Measurements from ENCODE around the gene POU2F2.

POU2F2 gene

DNA sequence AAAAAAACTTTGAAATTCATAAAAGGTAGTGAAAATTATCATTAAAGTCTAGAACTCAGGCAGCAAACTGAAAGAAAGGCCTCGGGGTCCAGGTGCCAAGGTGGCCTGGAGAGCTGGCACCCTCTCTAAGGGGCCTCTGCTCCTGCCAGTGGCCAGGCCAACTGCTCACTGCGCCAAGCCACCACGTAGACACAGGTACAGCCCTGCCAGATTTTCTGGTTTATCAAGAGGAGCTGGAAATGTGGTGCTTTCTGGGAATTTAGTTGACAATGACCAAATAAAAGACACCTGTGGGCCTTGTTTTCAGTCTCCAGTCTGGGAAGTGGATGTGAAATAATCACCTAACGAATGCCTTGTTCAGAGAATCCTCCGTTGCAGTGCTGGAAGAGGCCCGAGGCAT is 33.5 kb downstream of the POU2F2 start:
- DNase-seq: no peak

DNA sequence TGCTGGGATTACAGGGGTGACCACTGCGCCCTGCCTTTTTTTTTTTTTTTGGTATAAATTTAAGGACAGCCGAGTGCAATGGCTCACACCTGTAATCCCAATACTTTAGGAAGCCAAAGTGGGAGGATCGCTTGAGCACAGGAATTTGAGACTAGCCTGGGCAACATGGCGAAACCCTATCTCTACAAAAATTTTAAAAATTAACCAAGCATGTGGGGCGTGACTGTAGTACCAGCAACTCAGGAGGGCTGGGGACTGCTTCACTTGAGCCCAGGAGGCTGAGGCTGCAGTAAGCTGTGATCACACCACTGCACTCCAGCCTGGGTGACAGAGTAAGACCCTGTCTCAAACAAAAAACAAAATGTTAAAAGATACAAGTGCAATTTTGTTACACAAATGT is 34.8 kb downstream of the POU2F2 start:
- no peak for DNase-seq

DNA sequence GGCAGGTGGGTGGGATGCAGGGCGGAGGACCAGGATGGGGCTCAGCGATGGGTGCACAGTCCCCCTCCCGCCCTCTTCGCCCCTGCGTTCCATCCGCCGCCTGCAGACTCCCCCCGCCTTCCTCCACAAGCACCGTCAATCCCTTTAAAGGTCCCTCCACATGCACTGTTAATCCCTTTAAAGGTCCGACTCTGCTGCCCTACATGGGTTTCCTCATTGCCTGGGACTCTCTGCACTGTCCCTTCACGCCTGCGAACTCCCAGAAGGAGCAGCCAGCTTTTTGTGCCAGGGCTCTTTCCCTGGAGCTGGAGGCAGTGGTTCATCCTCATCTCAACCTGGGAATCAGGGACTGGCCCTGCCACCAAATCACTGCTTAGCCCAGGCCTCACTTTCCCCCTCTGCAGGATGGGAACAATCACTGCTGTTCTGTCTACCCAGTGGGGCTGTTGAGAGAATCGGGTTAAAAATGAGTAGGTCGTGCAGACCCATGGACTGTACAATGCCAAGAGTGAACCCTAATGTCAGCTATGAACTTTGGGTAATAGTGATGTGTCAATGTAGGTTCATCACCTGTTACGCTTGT is 35.9 kb downstream of the POU2F2 start:
- DNase-seq: no peak

DNA sequence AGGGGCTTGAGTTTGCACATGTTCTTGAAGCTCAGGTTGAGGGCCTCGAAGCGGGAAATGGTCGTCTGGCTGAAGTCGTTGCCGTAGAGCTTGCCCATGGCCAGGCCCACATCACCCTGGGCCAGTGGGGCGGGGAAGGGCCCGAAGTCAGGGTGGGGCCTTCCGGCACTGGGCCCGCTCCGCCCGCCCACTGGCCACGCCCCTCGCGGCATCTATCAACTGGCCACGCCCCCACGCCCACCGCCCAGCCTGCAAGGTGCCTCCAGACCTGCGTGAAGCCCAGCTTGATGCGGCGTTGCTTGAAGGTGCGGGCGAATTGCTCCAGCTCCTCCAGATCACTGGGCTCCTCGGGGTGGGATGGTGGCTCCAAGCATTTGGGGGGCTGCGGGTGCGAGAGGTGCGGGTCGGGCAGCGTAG is 36.4 kb downstream of the POU2F2 start:
- no peak for DNase-seq

DNA sequence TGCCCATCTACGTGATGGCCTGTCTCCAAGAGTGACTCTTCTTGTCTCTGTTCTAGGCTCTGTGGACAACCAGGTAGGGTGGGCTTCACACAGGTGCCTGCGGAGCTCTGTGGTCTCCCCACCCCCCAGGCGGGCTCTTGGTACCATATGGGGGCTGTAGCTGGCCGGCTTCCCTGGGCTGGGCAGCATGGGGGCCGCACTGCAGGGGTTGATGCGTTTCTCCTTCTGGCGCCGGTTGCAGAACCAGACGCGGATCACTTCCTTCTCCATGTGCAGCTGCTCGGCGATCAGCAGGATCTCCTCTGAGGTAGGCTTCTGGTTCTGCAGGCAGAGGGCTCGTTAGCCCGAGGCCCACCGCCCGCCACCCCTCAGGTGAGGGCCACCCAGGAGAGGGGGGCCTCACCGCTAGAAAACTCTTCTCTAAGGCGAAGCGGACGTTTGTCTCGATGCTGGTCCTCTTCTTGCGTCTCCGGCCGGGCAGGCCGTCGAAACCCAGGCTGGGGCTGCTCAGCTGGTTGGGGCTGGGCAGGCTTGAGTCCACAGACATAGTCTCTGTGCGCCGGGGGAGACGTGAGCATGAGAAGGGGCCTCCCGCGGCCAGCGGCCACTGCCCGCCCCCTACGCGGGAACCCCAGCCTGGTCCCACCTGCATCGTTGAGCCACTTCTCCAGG is 37.0 kb downstream of the POU2F2 start:
- DNase-seq: no peak

DNA sequence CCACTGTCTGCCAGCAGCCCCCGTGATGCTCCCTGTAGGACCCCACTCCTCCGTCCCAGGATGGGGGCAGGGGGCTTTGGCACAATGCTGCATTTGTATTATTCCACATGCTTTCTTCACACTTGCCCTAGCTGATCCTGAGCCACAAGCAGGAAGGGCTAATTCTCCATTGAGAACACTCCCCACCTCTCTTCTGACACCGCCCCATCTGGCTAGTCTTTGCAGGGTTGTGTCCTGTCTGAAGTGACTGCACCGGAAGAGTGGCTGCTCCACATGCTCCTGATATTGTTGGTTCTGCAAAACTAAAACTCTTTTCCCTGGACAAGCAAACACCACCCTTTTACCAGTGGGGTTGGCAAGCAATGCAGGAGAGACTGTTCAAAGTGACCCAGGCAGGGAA is 38.3 kb downstream of the POU2F2 start:
- no peak for DNase-seq

DNA sequence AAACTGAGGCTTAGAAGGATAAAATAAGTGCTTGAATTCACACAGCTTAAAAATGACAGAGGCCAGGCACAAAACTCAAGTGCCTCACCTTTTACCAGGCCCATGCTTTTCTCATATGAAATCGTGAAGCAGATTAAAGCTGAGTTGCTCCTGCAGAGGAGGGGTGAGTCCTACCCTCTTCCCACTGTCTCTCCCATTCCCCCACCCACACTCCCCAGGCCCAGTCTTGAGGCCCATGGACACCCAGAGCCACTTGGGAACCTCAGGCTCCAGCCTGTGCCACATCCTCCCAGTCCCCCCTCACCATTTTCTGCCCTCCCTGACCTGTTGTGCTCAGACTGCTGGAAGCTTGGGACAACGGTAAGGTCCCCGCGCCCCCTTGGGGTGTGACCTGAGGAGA is 38.7 kb downstream of the POU2F2 start:
- no peak for DNase-seq

DNA sequence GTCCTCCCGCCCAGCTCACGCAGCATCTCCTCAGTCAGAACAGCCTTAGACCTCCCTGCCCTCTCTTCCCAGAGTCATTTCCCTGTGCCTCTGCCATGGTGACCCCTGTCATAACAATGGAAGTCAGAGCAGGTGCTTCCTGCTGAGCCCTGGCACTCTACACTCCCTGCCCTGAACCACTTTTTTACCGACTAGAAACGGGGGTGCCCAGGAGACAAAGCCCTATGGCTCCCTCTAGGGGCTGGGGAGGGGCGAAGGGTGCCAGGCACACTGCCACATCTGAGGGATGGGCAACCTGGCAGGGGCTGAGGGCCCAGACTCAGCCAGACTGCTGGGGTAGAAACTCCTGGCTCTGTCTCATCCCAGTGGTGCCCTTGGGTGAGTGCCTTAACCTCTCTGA is 39.9 kb downstream of the POU2F2 start:
- peak; percentile 65 for DNase-seq

DNA sequence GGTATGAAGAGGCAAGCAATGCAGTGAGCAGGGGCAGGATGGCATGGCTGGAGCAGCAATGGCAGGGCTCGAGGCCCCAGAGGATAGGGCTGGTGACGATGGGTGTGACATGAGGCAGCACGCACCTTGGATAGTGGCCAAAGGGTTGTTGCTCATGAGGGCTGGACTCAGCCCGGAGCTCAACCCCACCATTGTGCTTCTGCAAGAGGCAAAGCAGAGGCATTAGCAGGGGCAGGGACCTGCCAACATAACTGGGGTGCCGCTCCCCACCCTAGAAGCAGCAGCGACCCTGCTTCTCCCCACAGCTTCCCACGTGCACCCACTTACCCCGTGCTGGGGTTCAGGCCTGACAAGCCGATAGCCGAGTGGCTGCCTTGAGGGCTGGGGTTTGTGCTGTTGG is 40.5 kb downstream of the POU2F2 start:
- peak; percentile 21 for DNase-seq

DNA sequence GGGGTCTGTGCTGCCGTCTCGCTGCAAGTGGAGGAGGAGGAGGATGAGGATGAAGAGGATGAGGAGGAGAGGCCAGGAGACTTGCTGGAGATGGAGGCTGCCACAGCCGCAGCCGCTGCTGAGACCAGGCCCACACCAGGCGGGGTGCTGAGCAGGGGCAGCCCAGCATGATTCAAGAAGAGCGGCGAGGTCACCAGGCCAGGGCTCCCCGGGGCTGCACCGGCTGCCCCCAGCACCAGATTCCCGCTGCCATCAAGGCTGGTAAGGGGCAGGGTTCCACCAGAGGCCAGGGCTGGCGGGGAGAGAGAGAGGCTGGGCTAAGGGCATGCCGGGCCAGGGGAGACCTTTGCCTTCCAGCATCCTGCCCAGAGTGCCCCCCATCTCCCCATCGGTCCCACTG is 40.9 kb downstream of the POU2F2 start:
- no peak for DNase-seq

DNA sequence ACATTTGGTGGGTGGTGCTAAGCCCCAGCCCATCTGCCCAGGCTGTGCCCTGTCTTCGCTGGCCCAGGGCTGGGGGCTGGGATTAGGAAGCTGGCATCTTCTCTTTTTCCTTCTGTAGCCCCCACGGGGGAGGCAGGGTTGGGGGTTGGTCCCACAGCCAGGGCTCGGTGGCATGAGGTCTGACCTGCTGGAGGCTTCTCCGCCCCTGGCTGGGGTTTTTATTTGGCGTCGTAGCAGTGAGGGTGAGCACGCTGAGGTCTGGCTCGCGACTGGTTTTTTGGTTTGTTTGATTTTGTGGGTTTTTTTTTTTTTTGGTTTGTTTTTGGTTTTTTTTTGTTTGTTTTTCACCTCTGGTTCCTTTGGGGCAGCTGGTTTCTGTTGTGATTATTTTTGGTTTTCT is 41.6 kb downstream of the POU2F2 start:
- peak; percentile 21 for DNase-seq

DNA sequence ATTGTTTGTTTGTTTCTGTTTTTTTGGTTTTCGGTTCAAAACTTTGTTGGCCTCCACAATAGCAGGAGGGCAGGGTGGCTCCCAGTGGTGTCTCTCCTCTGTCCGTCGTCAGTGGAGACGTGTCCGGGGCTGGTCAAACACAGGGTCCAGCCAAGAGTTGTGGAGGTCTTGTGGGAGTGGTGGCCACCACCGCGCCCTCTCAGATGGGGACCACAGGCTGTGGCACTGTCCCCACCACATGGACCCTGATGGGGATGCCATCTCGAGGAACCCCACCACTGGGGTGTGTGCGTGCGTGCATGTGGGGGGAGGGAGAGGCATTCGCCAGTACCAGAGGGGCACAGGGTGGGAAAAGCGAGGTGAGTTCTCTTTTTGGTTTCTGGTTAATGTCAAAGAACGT is 42.5 kb downstream of the POU2F2 start:
- DNase-seq: no peak

DNA sequence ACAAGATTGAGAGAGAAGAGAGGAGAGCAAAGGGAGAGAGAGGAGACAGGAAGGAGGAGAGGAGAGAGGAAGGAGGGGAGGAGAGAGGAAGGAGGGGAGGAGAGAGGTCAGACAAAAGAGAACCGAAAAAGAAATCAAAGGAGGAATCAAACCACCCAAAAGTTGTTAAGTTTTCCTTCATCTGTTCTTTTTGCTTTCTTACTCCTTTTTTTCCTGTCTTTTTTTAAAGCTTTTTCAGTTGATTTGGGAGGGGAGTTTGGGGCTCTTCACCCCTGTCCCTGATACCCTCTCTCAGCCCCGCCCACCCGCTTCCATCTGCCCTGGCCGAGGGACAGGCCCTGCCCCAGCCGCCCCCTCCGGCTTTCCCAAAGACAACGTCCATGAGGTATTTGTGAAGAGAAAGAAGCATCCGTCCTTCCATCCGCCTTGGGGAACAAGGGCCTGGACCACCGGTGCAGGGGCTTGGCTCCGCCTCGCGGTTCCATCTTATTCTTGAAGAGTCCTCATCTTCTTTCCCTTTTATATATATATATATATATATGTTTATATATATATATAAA is 43.0 kb downstream of the POU2F2 start:
- DNase-seq: no peak

DNA sequence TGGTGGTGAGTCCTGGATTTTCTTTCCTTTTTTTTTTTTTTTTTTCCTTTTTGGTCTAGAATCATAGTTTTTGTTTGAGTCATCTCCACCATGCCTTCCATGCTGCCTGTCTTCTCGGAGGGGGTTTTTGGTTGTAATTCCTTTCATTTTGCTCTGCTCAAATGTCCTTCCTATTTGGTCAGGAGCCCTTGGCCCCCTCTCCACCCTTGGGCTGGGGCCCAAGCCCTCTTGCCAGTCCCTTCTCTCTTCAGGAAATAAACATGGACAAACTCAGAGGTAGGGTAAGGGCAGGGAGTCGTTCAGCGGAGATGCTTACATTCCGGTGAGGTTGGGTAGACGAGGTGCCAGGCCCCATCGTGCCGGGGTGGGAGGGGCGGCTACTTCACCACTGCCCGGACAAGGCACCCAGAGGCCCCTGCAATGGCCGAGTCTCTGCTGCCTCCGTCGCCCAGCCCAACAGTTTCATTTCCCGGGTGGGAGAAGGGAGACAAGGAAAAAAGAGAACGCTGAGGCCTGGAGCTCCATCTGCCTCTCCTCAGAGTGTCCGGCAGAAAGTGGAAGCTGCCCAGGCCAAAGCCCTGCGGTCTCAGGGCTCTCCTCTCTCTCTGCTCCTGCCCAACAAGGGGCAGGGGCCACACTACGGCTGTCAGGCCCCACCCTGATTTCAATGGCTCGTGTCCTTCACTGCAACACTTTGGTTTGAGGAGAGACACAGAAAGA is 43.6 kb downstream of the POU2F2 start:
- no peak for DNase-seq

DNA sequence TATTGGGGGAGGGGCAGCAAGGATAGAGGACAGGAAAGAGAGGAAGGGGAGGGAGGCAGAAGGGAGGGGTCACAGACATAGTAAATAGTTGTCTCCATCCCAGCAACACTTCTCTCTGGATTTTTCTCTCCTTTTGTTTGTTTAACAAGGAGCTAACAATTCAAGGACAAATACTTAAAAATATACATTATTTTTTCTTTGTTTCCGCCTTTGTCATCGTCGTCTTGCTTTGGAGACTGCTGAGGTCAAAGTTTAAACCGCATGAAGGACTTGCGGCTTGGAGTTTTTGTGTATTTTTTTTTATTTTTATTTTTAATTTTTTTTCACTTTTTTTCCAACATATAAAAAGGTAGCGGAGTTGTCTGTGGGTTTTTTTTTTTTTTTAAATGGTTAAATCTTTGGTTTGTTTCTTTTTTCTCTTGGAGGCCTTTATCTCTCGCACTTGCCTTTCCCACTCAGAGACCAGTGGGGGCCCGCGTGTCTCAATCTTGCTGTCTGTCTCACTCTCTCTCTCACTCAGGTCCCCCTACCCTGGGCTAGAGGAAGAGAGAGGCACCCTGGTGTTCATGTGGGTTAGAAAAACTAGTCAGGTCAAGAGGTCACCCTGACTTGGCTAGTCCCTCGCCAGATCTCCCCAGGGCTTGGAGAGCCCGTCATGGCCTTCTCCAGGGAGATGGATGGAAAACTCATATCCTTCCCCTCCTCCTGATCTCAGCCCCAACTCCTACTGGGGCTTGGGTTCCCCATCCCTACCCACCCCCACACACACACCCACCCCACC is 45.3 kb downstream of the POU2F2 start:
- no peak for DNase-seq

DNA sequence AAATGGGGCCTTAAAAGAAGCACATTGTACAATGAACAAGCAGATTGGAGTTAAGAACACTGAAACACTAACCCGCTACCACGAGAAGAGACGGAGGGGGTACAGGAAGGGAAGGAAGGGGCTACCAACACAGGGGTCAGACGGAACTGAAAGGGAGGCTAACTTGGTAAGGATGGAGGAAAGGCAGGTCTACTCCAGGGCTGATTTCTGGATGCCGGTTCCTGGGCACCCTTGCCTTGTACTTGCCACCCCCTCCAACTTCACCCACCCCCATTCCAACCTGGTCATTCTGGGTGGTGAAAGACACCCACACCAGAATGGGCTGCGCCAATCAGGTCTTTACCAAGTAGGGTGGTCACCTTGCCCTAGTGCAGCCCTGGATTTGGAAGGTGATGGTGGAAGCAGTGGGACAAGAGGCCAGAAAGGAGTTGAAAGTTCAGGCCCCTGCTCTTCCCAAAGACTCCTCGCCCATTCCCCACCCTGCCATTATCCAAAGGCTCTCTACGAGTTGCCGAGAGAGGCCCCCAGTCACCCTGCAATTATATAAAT is 46.0 kb downstream of the POU2F2 start:
- no peak for DNase-seq

DNA sequence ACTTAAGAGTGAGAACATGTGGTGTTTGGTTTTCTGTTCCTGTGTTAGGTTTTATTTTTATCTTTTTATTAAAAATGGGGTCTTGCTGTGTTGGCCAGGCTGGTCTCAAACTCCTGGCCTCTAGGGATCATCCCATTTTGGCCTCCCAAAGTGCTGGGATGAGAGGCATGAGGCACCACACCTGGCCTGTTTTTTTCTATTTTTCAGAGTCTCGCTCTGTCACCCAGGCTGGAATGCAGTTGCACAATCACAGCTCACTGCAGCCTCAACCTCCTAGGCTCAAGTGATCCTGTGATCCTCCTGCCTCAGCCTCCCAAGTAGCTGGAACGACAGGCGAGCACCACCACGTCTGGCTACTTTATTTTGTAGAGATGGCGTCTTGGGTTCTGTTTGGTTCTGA is 48.7 kb downstream of the POU2F2 start:
- DNase-seq: no peak

DNA sequence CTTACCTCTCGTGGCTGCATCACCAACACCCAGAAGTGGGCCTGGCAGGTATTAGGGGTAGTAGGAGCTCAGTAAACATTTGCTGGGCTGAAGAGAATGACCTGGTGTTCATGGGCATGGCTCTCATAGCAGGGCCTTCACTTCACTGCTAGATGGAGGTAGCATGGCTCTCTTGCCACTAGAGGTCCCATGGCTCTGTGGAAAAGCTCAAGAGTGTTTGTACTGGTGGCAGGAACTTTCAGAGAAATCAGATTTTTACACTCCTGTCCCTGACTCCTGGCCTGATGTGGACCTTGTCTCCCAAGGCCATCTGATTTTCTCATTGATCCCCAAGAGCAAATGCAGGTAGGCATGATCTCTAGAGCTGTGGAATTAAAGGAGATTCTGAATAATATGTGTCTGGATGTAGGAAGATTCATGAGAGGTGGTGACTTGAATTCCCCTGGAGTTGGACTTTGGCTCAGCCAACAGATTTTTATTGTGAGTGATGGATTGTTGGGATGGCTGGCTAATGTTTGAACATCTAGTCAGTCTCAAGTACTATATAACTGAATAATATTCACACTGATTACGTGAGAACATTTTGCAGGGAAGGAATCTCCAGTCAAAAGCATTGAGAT is 50.6 kb downstream of the POU2F2 start:
- DNase-seq: peak; percentile 31

DNA sequence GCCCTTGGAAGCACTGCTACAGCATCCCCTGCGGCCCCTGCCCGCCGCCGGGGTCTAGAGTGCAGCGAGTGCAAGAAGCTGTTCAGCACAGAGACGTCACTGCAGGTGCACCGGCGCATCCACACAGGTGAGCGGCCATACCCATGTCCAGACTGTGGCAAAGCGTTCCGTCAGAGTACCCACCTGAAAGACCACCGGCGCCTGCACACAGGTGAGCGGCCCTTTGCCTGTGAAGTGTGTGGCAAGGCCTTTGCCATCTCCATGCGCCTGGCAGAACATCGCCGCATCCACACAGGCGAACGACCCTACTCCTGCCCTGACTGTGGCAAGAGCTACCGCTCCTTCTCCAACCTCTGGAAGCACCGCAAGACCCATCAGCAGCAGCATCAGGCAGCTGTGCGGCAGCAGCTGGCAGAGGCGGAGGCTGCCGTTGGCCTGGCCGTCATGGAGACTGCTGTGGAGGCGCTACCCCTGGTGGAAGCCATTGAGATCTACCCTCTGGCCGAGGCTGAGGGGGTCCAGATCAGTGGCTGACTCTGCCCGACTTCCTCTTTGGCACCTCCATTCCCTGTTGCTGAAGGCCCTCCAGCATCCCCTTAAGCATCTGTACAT is 51.4 kb downstream of the POU2F2 start:
- DNase-seq: no peak

DNA sequence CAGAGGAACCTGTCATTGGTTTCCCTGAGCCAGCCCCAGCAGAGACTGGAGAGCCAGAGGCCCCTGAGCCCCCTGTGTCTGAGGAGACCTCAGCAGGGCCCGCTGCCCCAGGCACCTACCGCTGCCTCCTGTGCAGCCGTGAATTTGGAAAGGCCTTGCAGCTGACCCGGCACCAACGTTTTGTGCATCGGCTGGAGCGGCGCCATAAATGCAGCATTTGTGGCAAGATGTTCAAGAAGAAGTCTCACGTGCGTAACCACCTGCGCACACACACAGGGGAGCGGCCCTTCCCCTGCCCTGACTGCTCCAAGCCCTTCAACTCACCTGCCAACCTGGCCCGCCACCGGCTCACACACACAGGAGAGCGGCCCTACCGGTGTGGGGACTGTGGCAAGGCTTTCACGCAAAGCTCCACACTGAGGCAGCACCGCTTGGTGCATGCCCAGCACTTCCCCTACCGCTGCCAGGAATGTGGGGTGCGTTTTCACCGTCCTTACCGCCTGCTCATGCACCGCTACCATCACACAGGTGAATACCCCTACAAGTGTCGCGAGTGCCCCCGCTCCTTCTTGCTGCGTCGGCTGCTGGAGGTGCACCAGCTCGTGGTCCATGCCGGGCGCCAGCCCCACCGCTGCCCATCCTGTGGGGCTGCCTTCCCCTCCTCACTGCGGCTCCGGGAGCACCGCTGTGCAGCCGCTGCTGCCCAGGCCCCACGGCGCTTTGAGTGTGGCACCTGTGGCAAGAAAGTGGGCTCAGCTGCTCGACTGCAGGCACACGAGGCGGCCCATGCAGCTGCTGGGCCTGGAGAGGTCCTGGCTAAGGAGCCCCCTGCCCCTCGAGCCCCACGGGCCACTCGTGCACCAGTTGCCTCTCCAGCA is 52.1 kb downstream of the POU2F2 start:
- no peak for DNase-seq

DNA sequence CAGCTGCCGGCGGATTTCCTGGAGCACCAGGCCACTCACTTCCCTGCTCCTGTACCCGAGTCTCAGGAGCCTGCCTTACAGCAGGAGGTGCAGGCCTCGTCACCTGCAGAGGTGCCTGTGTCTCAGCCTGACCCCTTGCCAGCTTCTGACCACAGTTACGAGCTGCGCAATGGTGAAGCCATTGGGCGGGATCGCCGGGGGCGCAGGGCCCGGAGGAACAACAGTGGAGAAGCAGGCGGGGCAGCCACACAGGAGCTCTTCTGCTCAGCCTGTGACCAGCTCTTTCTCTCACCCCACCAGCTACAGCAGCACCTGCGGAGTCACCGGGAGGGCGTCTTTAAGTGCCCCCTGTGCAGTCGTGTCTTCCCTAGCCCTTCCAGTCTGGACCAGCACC is 53.0 kb downstream of the POU2F2 start:
- DNase-seq: no peak

Data from NCI-H1694 (cell line).